HG02571 (cell line): ENCODE measurements around the gene PTGER1.

Source experiments
- ATAC-seq: cut with Tn5 transposase; IDR thresholded peaks from one replicate; pipeline ENCODE4 v1.9.1; 2021; ENCODE audit warnings: mild to moderate bottlenecking, moderate library complexity; ENCODE audit not compliant: unreplicated experiment

The PTGER1 gene

GRCh38 chr19:14442891-14443631 is 32.1 kb downstream of the PTGER1 start:
- ATAC-seq = no peak

- ATAC-seq = no peak
These were observed 33.9 kb downstream of the PTGER1 start for GRCh38 chr19:14441041-14441938.

GRCh38 chr19:14440049-14440448 is 35.1 kb downstream of the PTGER1 start:
- ATAC-seq = no peak

- no peak for ATAC-seq
These were observed 36.1 kb downstream of the PTGER1 start for GRCh38 chr19:14439014-14439413.

- no peak for ATAC-seq
These were observed 37.5 kb downstream of the PTGER1 start for GRCh38 chr19:14437578-14438140.

GRCh38 chr19:14435320-14436050 is 39.7 kb downstream of the PTGER1 start:
- no peak for ATAC-seq

GRCh38 chr19:14434543-14435319 is 40.4 kb downstream of the PTGER1 start:
- ATAC-seq = no peak

- ATAC-seq = no peak
These were observed 41.3 kb downstream of the PTGER1 start for GRCh38 chr19:14433554-14434501.

- peak; percentile 39 for ATAC-seq
These were observed 42.2 kb downstream of the PTGER1 start, which contains the start of gene PKN1 for GRCh38 chr19:14432791-14433553. Gene PKN1 (plus strand): TSS chr19:14433306. CDS start chr19:14433522, 216 bp downstream.

GRCh38 chr19:14430712-14431111 is 44.4 kb downstream of the PTGER1 start:
- no peak for ATAC-seq

GRCh38 chr19:14428882-14429416 is 46.2 kb downstream of the PTGER1 start:
- ATAC-seq = no peak

GRCh38 chr19:14427461-14427860 is 47.7 kb downstream of the PTGER1 start:
- ATAC-seq = no peak

- no peak for ATAC-seq
These were observed 49.4 kb downstream of the PTGER1 start for GRCh38 chr19:14425696-14426138.
